PC-3 (cell line): ENCODE measurements around the gene POLD4. TPM values are rescaled to one million over a fixed set of nuclear protein-coding genes. Genes with fewer than 3 reads are reported as not detected.

Experiments
- ATAC-seq: fragments of 200-7000 bp; cut with Tn5 transposase; 2 replicates; pipeline ENCODE4 v1.9.1; 2020; ENCODE audit warnings: mild to moderate bottlenecking, moderate library complexity
- BruUV-seq: library from RNA; stranded (reverse); fragments of 400-500 nt; replicated peaks from 2 replicates; lab custom pipeline; 2021; lab: Mats Ljungman, UMichigan
- CTCF ChIA-PET: fragments of 300-600 bp; sonication (Branson Sonifier 250); formaldehyde crosslinking; loops from one replicate; lab custom pipeline; 2022; ENCODE audit warnings: antibody characterized with exemption; lab: Charles Lee
- POLR2A ChIA-PET: fragments of 300-600 bp; sonication (Branson Sonifier 250); formaldehyde crosslinking; loops from one replicate; lab custom pipeline; 2022; ENCODE audit warnings: antibody characterized with exemption; ENCODE audit not compliant: unreplicated experiment; lab: Charles Lee
- DNase-seq: peaks from one replicate; pipeline ENCODE4 v3.0.0-alpha.2; 2015
- H2AFZ ChIP-seq: fragments of 300-600 bp; sonication (generic); 2 replicates; pipeline ENCODE4 v1.6.0; 2016; ENCODE audit warnings: antibody characterized with exemption, low read length
- H3F3A ChIP-seq: fragments of 300-600 bp; sonication (generic); one replicate; pipeline ENCODE4 v1.6.0; 2017; ENCODE audit warnings: antibody characterized with exemption, low read length, control low read depth, mild to moderate bottlenecking; ENCODE audit not compliant: unreplicated experiment
- H3K27ac ChIP-seq: fragments of 300-600 bp; sonication (generic); 2 replicates; pipeline ENCODE4 v1.5.1; 2016; ENCODE audit warnings: mild to moderate bottlenecking, low read length
- H3K27me3 ChIP-seq: fragments of 300-600 bp; sonication (generic); 2 replicates; pipeline ENCODE4 v1.6.1; 2016; ENCODE audit warnings: low read length, mixed read lengths
- H3K36me3 ChIP-seq: fragments of 300-600 bp; sonication (generic); 2 replicates; pipeline ENCODE4 v1.6.1; 2016; ENCODE audit warnings: low read depth, mixed run types, low read length, mixed read lengths
- H3K4me1 ChIP-seq: fragments of 300-600 bp; sonication (generic); 2 replicates; pipeline ENCODE4 v1.5.1; 2016; ENCODE audit warnings: low read length; ENCODE audit not compliant: insufficient read depth
- H3K4me2 ChIP-seq: fragments of 300-600 bp; sonication (generic); 2 replicates; pipeline ENCODE4 v1.6.0; 2016; ENCODE audit warnings: low read length
- H3K4me3 ChIP-seq: fragments of 300-600 bp; sonication (generic); 2 replicates; pipeline ENCODE4 v1.5.1; 2016; ENCODE audit warnings: mild to moderate bottlenecking, low read length, mixed read lengths
- H3K79me2 ChIP-seq: fragments of 300-600 bp; sonication (generic); 2 replicates; pipeline ENCODE4 v1.6.1; 2017; ENCODE audit warnings: low read length, mixed read lengths
- H3K9ac ChIP-seq: fragments of 300-600 bp; sonication (generic); 2 replicates; pipeline ENCODE4 v1.6.0; 2016; ENCODE audit warnings: mild to moderate bottlenecking, low read length
- H3K9me2 ChIP-seq: fragments of 300-600 bp; sonication (generic); replicated peaks from 2 replicates; pipeline ENCODE4 v1.6.1; 2016; ENCODE audit warnings: mixed run types, low read length, mixed read lengths
- H3K9me3 ChIP-seq: fragments of 300-600 bp; sonication (generic); 2 replicates; pipeline ENCODE4 v1.6.1; 2016; ENCODE audit warnings: low read length, mixed read lengths
- H4K20me1 ChIP-seq: fragments of 300-600 bp; sonication (generic); 2 replicates; pipeline ENCODE4 v1.6.1; 2016; ENCODE audit warnings: low read length, mixed read lengths
- EZH2 ChIP-seq: fragments of 300-600 bp; sonication (generic); IDR thresholded peaks from one replicate; pipeline ENCODE4 v1.6.1; 2017; ENCODE audit warnings: antibody characterized with exemption, mild to moderate bottlenecking, low read length; ENCODE audit not compliant: unreplicated experiment
- EZH2phosphoT487 ChIP-seq: fragments of 300-600 bp; sonication (generic); IDR thresholded peaks from 2 replicates; pipeline ENCODE4 v1.6.1; 2018; ENCODE audit warnings: mild to moderate bottlenecking, antibody characterized with exemption, low read length, borderline replicate concordance
- intact Hi-C: fragments of 100-400 bp; cut with micrococcal nuclease; formaldehyde crosslinking; loops from 2 replicates; pipeline ENCODE4 v1.9.0; 2023
- total RNA-seq: library from RNA; depleted of rRNA; stranded (reverse); fragments of >200 nt; gene quantifications from 2 replicates; pipeline ENCODE4 v1.2.3, GENCODE V29; 2014
- TF ChIP-seq, protein P1 (sequence below): fragments of 300-600 bp; sonication (generic); conservative IDR thresholded peaks from 2 replicates; pipeline ENCODE4 v1.5.1; 2017; ENCODE audit warnings: antibody characterized with exemption, low read depth, mild to moderate bottlenecking, low read length

POLD4 gene
- total RNA-seq, 1 experiment from 2014 or later = 81.5 TPM

DNA sequence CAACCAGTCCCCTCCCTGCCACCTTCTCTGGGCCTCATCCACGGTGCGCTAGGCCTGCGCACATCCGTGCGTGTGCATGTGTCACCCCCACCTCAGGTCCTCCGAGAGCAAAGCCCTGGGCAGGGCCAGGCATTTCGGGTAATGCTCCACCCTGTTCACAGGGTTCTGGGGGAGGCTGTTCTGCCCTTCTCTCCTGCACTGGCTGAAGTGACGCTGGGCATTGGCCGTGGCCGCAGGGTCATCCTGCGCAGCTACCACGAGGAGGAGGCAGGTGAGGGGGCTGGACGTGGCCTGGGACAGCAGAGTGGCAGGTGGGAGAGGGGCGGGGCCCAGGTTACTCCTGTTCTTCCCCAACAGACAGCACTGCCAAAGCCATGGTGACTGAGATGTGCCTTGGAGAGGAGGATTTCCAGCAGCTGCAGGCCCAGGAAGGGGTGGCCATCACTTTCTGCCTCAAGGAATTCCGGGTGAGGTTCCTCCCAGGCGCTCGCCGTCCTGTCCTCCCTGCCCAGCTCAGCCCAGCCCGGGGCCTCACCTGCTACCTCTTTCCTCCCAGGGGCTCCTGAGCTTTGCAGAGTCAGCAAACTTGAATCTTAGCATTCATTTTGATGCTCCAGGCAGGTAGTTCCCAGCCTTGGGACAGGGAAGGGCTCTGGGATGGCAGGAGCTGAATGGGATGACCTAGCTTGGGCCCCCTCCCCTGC lies 42.4 kb upstream of the POLD4 start:
- peaks cover 10% of the 10 kb centered on the region; the same call in 1 of the 2 replicates for H4K20me1 ChIP-seq
- intact Hi-C loops = no loop called here
- TF ChIP-seq, protein P1, sequence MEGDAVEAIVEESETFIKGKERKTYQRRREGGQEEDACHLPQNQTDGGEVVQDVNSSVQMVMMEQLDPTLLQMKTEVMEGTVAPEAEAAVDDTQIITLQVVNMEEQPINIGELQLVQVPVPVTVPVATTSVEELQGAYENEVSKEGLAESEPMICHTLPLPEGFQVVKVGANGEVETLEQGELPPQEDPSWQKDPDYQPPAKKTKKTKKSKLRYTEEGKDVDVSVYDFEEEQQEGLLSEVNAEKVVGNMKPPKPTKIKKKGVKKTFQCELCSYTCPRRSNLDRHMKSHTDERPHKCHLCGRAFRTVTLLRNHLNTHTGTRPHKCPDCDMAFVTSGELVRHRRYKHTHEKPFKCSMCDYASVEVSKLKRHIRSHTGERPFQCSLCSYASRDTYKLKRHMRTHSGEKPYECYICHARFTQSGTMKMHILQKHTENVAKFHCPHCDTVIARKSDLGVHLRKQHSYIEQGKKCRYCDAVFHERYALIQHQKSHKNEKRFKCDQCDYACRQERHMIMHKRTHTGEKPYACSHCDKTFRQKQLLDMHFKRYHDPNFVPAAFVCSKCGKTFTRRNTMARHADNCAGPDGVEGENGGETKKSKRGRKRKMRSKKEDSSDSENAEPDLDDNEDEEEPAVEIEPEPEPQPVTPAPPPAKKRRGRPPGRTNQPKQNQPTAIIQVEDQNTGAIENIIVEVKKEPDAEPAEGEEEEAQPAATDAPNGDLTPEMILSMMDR = no peak
- TF ChIP-seq EZH2 = no peak
- TF ChIP-seq EZH2phosphoT487 = no peak
- no peak overlapping the region for H3K4me2 ChIP-seq
- H3K9me2 ChIP-seq = no peaks in the 10 kb centered on the region
- ChIA-PET CTCF (no interaction called here), POLR2A (no interaction called here)
- no peaks in the 10 kb centered on the region for H3K27me3 ChIP-seq
- H3K9ac ChIP-seq = no peak overlapping the region
- no peaks in the 10 kb centered on the region for H3K9me3 ChIP-seq
- peaks cover 14% of the 10 kb centered on the region; the same call in 1 of the 2 replicates for H3K4me1 ChIP-seq
- ATAC-seq (no peak), DNase-seq (no peak)
- peaks cover 39% of the 10 kb centered on the region for H3K79me2 ChIP-seq
- BruUV-seq = no TSS peak
- H3F3A ChIP-seq = no peaks in the 10 kb centered on the region
- no peak overlapping the region for H3K4me3 ChIP-seq
- H3K36me3 ChIP-seq = peaks cover 24% of the 10 kb centered on the region
- H2AFZ ChIP-seq = no peak overlapping the region
- H3K27ac ChIP-seq = no peak overlapping the region

DNA sequence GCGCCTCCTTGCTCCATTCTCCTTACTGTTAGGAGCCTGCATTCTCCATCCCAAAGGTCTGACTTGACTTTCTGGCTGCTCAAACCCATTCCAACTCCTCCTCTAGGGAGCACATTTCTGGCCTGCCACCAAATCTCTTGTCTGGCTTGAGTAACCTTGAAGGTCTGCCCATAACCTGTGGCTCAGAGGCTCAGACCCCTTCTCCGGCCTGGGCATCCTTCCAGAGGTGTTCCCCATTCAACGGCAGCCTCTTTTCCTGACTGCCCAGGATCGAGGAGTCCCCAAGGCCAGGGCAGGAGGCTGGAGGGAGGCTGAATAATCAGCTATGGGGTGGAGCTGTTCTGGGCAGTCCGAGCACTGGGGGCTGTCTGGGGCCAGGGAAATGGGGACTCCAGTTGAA lies 40.6 kb upstream of the POLD4 start:
- Histone ChIP-seq H3K9ac (no peak overlapping the region), H3K36me3 (peaks cover 17% of the 10 kb centered on the region), H3K27ac (no peak overlapping the region), H3K79me2 (peaks cover 30% of the 10 kb centered on the region), H3K4me2 (no peak overlapping the region), H2AFZ (no peak overlapping the region), H4K20me1 (no peaks in the 10 kb centered on the region), H3K4me3 (no peak overlapping the region), H3K4me1 (peaks cover 8% of the 10 kb centered on the region; the same call in 1 of the 2 replicates), H3K9me2 (no peaks in the 10 kb centered on the region), H3K9me3 (no peaks in the 10 kb centered on the region), H3F3A (no peaks in the 10 kb centered on the region), H3K27me3 (no peaks in the 10 kb centered on the region)
- TF ChIP-seq EZH2 (no peak), EZH2phosphoT487 (no peak)
- TF ChIP-seq, protein P1 = no peak
- ChIA-PET CTCF (no interaction called here), POLR2A (interaction anchor here (0.7 kb wide), 1 partner anchor 41 kb away, joined by 12 read pairs; no protein-coding TSS in a partner anchor)
- DNase-seq (no peak), ATAC-seq (no peak)
- intact Hi-C loops = no loop called here
- BruUV-seq = no TSS peak

DNA sequence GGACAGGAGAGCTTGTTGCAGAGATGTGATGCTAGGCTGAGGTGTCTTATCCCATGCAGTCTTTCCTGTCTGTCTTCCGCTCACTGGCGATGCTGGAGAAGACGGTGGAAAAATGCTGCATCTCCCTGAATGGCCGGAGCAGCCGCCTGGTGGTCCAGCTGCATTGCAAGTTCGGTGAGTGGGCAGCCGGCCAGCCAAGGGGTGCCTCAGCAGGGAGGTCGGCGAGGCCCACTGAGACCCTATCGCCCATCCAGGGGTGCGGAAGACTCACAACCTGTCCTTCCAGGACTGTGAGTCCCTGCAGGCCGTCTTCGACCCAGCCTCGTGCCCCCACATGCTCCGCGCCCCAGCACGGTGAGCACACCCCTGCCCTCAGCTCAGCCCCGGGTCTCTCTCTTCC lies 40.1 kb upstream of the POLD4 start:
- peaks cover 11% of the 10 kb centered on the region for H3K36me3 ChIP-seq
- peaks cover 8% of the 10 kb centered on the region; the same call in 1 of the 2 replicates for H3K4me1 ChIP-seq
- no peaks in the 10 kb centered on the region for H3F3A ChIP-seq
- ChIA-PET POLR2A (no interaction called here), CTCF (no interaction called here)
- H3K4me3 ChIP-seq = no peak overlapping the region
- no peak overlapping the region for H2AFZ ChIP-seq
- peaks cover 27% of the 10 kb centered on the region for H3K79me2 ChIP-seq
- DNase-seq (no peak), ATAC-seq (no peak)
- H3K27me3 ChIP-seq = no peaks in the 10 kb centered on the region
- intact Hi-C loops = no loop called here
- H3K27ac ChIP-seq = no peak overlapping the region
- no peaks in the 10 kb centered on the region for H3K9me3 ChIP-seq
- no peaks in the 10 kb centered on the region for H4K20me1 ChIP-seq
- no TSS peak for BruUV-seq
- no peak overlapping the region for H3K9ac ChIP-seq
- H3K9me2 ChIP-seq = no peaks in the 10 kb centered on the region
- no peak overlapping the region for H3K4me2 ChIP-seq
- TF ChIP-seq, protein P1 = no peak
- TF ChIP-seq EZH2phosphoT487 (no peak), EZH2 (no peak)
